Left ventricle myocardium inferior (tissue), 1 donor: ENCODE measurements around the gene DUSP6. TPM values are rescaled to one million over a fixed set of nuclear protein-coding genes. Genes with fewer than 3 reads are reported as not detected.

ENCODE experiments used
- DNase-seq: peaks from one replicate; pipeline ENCODE4 v3.0.0-alpha.2; 2020
- H3K27ac ChIP-seq: fragments of 200-600 bp; replicated peaks from 2 replicates; pipeline ENCODE4 v1.8.0; 2021
- H3K27me3 ChIP-seq: fragments of 200-600 bp; 2 replicates; pipeline ENCODE4 v1.8.0; 2021; ENCODE audit warnings: low read depth
- H3K36me3 ChIP-seq: fragments of 200-600 bp; 2 replicates; pipeline ENCODE4 v1.8.0; 2021
- H3K4me1 ChIP-seq: fragments of 200-600 bp; 2 replicates; pipeline ENCODE4 v1.8.0; 2021
- H3K4me3 ChIP-seq: fragments of 200-600 bp; 2 replicates; pipeline ENCODE4 v1.8.0; 2021; ENCODE audit warnings: mild to moderate bottlenecking, moderate library complexity
- H3K9me3 ChIP-seq: fragments of 200-600 bp; replicated peaks from 2 replicates; pipeline ENCODE4 v1.8.0; 2021
- CTCF ChIP-seq: fragments of 200-600 bp; IDR thresholded peaks from 2 replicates; pipeline ENCODE4 v1.8.0; 2021; ENCODE audit warnings: antibody characterized with exemption, mild to moderate bottlenecking, borderline replicate concordance
- intact Hi-C: fragments of 100-400 bp; cut with micrococcal nuclease; formaldehyde crosslinking; loops from one replicate; pipeline ENCODE4 v1.11.0; 2022
- total RNA-seq: library from RNA; stranded (reverse); fragmentation: NEBNext Ultra II Directional; extraction: Animal tissue kit (Norgen Biotek cat#: 25700); gene quantifications from one replicate; pipeline ENCODE4 v1.2.1, GENCODE V29; 2021
- donor health status: DM: no; HTN: yes; CAD: no; lungs with severe emphysema.

Gene DUSP6
- total RNA-seq, 1 donor from 2014 or later, result 16.1 TPM

DNA sequence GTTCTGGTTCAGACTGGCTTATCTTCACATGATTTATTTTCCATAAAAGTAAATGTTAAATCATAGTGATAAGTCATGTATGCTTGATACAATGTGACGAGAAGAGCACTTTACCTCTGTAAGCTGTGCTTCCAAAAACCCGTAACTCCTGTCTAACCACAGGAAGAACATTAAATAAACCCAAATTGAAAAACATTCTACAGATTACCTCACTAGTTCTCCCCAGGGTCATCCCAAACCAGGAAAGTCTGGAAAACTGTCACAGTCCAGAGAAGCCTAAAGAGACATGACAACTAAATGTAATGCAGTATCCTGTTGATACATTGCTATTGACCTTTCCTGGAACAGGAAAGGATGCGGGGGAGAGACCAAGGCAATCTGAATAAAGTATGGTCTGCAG is 32.5 kb upstream of the DUSP6 start:
- Histone ChIP-seq H3K4me1 (peaks cover 49% of the 10 kb centered on the region), H3K4me3 (no peak overlapping the region), H3K36me3 (no peaks in the 10 kb centered on the region), H3K27me3 (no peaks in the 10 kb centered on the region), H3K27ac (peak overlapping the region; percentile 84), H3K9me3 (no peaks in the 10 kb centered on the region)
- no peak for DNase-seq
- no peak for TF ChIP-seq CTCF
- intact Hi-C loops, result no loop called here

DNA sequence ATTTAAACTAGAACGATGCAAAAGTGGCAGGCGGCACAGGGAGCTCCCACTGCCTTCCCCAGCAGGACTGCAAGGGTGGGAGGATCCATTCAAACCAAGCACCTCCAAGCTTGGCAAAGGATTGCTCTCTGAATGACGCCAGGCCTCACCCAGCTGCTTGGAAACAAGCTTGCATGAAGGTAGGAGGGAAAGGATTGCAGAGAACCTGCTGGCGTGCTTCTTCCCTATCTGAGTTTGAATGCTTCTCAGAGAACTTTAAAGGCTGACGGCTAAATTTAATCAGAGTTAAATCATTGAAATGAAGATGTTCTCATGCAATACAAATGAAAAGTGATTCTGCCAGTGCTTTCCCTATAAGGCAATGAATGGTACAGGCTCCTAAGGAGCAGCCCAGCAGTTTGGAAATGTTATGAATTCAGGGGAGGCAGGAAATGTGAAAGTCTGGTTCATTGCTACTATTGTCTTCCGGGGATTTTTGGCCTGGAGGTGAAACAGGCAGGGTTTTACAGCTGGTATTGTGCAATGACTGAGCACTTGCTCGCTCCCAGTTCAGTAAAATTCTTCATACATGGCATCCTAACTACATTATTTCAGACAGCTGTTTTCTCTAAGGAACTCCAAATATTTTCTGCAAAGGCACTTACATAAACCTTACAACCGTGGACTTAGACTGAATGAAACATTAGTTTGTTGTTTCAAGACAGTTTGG is 31.9 kb upstream of the DUSP6 start:
- intact Hi-C loops, result no loop called here
- peak overlapping the region; percentile 22 for H3K4me3 ChIP-seq

DNA sequence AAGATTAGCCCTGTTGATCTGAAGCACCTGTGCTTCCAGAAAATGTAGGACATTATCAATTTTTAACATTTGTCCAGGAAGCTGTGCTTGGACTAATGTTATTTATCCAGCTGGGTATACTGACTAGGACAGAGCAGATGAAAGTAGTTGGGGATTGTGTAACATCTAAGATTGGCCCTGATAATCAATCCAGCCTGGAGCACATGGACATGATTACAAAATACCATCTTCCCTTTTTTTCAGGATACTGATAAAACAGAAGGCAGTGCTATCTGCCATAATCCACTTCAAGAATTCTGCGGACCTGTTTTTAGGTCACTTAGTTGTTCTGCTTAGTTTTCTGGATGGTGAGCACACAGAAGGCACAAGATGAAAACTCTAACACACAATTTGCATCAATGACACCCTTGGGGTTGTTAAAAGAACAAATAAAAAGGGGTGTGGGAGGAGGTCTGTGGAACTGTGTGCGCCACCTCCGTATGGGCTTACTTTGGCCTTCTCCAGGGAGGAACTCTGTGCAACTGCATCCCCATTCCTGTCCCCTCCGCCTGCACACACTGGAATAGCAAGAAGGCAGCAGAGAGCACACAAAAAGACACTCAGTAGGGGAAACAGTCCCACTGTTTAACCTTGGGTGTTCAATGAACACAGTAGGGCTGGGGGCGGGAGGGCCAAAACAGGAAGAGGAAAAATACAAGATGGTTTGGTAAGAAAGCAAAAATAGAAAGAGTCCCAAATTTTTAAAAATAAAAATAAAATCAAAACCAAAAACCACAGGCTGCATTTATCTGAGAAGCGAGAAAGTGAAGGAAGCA is 31.1 kb upstream of the DUSP6 start:
- no peak for TF ChIP-seq CTCF
- H3K9me3 ChIP-seq, result no peaks in the 10 kb centered on the region
- H3K27ac ChIP-seq, result peak overlapping the region; percentile 84
- H3K36me3 ChIP-seq, result no peaks in the 10 kb centered on the region
- intact Hi-C loops, result no loop called here
- peak overlapping the region; percentile 22 for H3K4me3 ChIP-seq
- peaks cover 50% of the 10 kb centered on the region for H3K4me1 ChIP-seq
- no peaks in the 10 kb centered on the region for H3K27me3 ChIP-seq
- DNase-seq, result no peak

More for the DNA sequence above, 31.9 kb upstream of the DUSP6 start:
- Histone ChIP-seq H3K27ac (peak overlapping the region; percentile 84), H3K36me3 (no peaks in the 10 kb centered on the region), H3K4me1 (peaks cover 49% of the 10 kb centered on the region), H3K27me3 (no peaks in the 10 kb centered on the region), H3K9me3 (no peaks in the 10 kb centered on the region)
- DNase-seq, result peak; percentile 40
- no peak for TF ChIP-seq CTCF

DNA sequence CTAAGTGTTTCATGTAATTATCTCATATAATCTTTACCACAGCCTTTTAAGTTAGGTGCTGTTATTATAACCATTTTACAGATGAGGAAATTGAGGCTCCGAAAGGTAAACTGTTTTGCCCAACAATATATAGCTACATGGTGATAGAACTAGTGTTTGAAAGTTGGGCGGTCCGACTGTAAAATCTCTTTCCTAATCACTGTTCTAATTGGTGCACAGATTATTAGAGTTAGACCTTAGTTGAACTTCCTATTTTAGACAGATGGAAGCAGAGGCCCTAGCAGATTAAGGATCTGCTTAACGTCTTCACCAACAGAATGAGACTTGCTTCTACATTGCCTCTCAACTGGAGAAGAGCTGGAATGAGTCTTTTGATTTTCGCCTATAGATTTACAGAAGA is 30.0 kb upstream of the DUSP6 start:
- DNase-seq, result no peak
- H3K27ac ChIP-seq, result peak overlapping the region; percentile 84
- intact Hi-C loops, result no loop called here
- H3K4me3 ChIP-seq, result no peak overlapping the region
- H3K9me3 ChIP-seq, result no peaks in the 10 kb centered on the region
- TF ChIP-seq CTCF, result no peak
- H3K27me3 ChIP-seq, result no peaks in the 10 kb centered on the region
- no peaks in the 10 kb centered on the region for H3K36me3 ChIP-seq
- H3K4me1 ChIP-seq, result peaks cover 50% of the 10 kb centered on the region

DNA sequence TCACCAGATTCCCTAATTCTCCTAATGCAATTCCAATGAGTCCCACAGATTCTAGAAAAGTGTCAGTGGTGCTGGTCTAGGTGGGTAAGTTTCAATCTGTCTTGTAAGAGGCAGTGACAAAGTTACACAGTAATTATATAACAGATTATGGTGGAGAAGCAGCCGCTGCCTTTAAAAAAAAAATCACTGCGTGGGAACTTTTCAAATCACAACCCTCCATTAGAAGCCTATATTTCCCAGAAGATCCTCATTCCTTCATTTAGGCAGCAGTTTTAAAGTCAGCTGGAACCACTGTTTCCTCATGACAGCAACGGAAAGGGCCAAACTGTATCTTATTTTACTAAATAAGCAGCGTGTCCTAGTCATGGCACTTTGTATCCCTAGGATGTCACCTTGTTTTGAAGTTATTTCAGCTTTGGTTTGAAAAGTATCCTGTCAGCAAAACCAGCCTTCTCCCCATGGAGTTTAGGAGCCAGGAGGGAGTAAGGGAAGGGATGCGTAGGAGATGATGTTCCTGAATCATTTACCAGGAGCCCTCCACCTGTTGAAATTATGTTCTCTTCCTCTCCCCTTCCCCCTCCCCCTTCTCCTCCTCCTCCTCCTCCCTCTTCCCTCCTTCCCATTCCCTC is 27.7 kb upstream of the DUSP6 start:
- Histone ChIP-seq H3K9me3 (no peaks in the 10 kb centered on the region), H3K27me3 (no peaks in the 10 kb centered on the region), H3K27ac (no peak overlapping the region), H3K4me3 (no peak overlapping the region), H3K4me1 (peaks cover 40% of the 10 kb centered on the region), H3K36me3 (no peaks in the 10 kb centered on the region)
- intact Hi-C loops, result no loop called here
- no peak for TF ChIP-seq CTCF
- DNase-seq, result no peak
